IMR-90 (cell line): ENCODE results near the gene PAX2. TPM values are rescaled to one million over a fixed set of nuclear protein-coding genes. Genes with fewer than 3 reads are reported as not detected.

Experiments
- ATAC-seq: fragments of 200-7000 bp; cut with Tn5 transposase; 2 replicates; pipeline ENCODE4 v1.9.1; 2020; ENCODE audit warnings: low read depth, mild to moderate bottlenecking, moderate library complexity
- BruUV-seq: library from RNA; stranded (reverse); fragments of 400-500 nt; replicated peaks from 2 replicates; lab custom pipeline; 2021; lab: Mats Ljungman, UMichigan
- CTCF ChIA-PET: fragments of 300-600 bp; formaldehyde crosslinking; extraction: SDS; loops from one replicate; lab custom pipeline; 2021; ENCODE audit warnings: antibody characterized with exemption; lab: Yijun Ruan, JAX
- POLR2A ChIA-PET: fragments of 300-600 bp; sonication (Branson Sonifier 250); formaldehyde crosslinking; loops from one replicate; lab custom pipeline; 2022; ENCODE audit warnings: antibody characterized with exemption; ENCODE audit not compliant: unreplicated experiment; lab: Charles Lee
- DNase-seq: peaks from one replicate; pipeline ENCODE4 v3.0.0; 2013
- H2AFZ ChIP-seq: replicated peaks from 2 replicates; pipeline ENCODE3; 2013; ENCODE audit warnings: low read length, mild to moderate bottlenecking; ENCODE audit not compliant: poor library complexity
- H2AK5ac ChIP-seq: 2 replicates; pipeline ENCODE4 v1.6.1; 2013; ENCODE audit warnings: low read depth, low read length, inconsistent platforms
- H2AK9ac ChIP-seq: replicated peaks from 2 replicates; pipeline ENCODE3; 2013; ENCODE audit warnings: mild to moderate bottlenecking, low read depth, low read length, moderate library complexity; ENCODE audit not compliant: poor library complexity
- H2BK120ac ChIP-seq: 2 replicates; pipeline ENCODE4 v1.6.1; 2013; ENCODE audit warnings: low read depth, low read length, inconsistent platforms
- H2BK15ac ChIP-seq: 3 replicates; pipeline ENCODE4 v1.6.1; 2013; ENCODE audit warnings: low read depth, low read length, inconsistent platforms
- H2BK20ac ChIP-seq: 2 replicates; pipeline ENCODE4 v1.6.1; 2013; ENCODE audit warnings: low read depth, mild to moderate bottlenecking, inconsistent platforms, low read length, moderate library complexity
- H2BK5ac ChIP-seq: 2 replicates; pipeline ENCODE4 v1.6.1; 2013; ENCODE audit warnings: mild to moderate bottlenecking, low read depth, low read length, inconsistent platforms; ENCODE audit not compliant: poor library complexity, severe bottlenecking
- H3K14ac ChIP-seq: replicated peaks from 2 replicates; pipeline ENCODE4 v1.6.1; 2013; ENCODE audit warnings: low read depth, low read length, inconsistent platforms
- H3K18ac ChIP-seq: 2 replicates; pipeline ENCODE4 v1.6.1; 2013; ENCODE audit warnings: low read depth, low read length, control low read depth
- H3K23ac ChIP-seq: 2 replicates; pipeline ENCODE4 v1.6.1; 2013; ENCODE audit warnings: low read depth, low read length, inconsistent platforms
- H3K27ac ChIP-seq: 2 replicates; pipeline ENCODE4 v1.5.1; 2013; ENCODE audit warnings: mild to moderate bottlenecking, control low read depth, low read length; ENCODE audit not compliant: insufficient read depth
- H3K27me3 ChIP-seq: 2 replicates; pipeline ENCODE4 v1.6.1; 2013; ENCODE audit warnings: low read length; ENCODE audit not compliant: control insufficient read depth, insufficient read depth
- H3K36me3 ChIP-seq: 2 replicates; pipeline ENCODE4 v1.6.1; 2013; ENCODE audit warnings: low read length, mixed read lengths; ENCODE audit not compliant: control insufficient read depth, insufficient read depth
- H3K4ac ChIP-seq: 2 replicates; pipeline ENCODE4 v1.6.1; 2013; ENCODE audit warnings: low read depth, low read length, inconsistent platforms
- H3K4me1 ChIP-seq: 2 replicates; pipeline ENCODE4 v1.6.1; 2013; ENCODE audit warnings: low read length, mixed read lengths; ENCODE audit not compliant: control insufficient read depth, insufficient read depth
- H3K4me2 ChIP-seq: 2 replicates; pipeline ENCODE4 v1.6.1; 2013; ENCODE audit warnings: low read depth, mild to moderate bottlenecking, control low read depth, low read length, moderate library complexity
- H3K4me3 ChIP-seq: 2 replicates; pipeline ENCODE4 v1.5.1; 2013; ENCODE audit warnings: low read depth, mild to moderate bottlenecking, control low read depth, low read length, moderate library complexity; ENCODE audit not compliant: insufficient read depth
- H3K56ac ChIP-seq: 2 replicates; pipeline ENCODE4 v1.6.1; 2013; ENCODE audit warnings: low read length, inconsistent platforms; ENCODE audit not compliant: insufficient read depth; ENCODE audit errors: extremely low read depth
- H3K79me1 ChIP-seq, 2 experiments: 2 replicates each; pipeline ENCODE4 v1.6.1; 2013; ENCODE audit warnings: low read length in 2 of 2, inconsistent platforms in 1 of 2, low read depth in 1 of 2
- H3K9ac ChIP-seq: 2 replicates; pipeline ENCODE4 v1.6.1; 2013; ENCODE audit warnings: low read depth, low read length, control low read depth
- H3K9me1 ChIP-seq: 2 replicates; pipeline ENCODE4 v1.6.1; 2013; ENCODE audit warnings: low read length, inconsistent platforms; ENCODE audit not compliant: insufficient read depth
- H3K9me3 ChIP-seq: 2 replicates; pipeline ENCODE4 v1.6.1; 2013; ENCODE audit warnings: low read length; ENCODE audit not compliant: control insufficient read depth, insufficient read depth
- H4K20me1 ChIP-seq: 2 replicates; pipeline ENCODE4 v1.6.1; 2013; ENCODE audit warnings: low read length, inconsistent platforms; ENCODE audit not compliant: insufficient read depth
- H4K5ac ChIP-seq: 2 replicates; pipeline ENCODE4 v1.6.1; 2013; ENCODE audit warnings: mild to moderate bottlenecking, low read depth, low read length, control low read depth
- H4K8ac ChIP-seq, 2 experiments: 2 replicates each; pipeline ENCODE4 v1.6.1; 2013; ENCODE audit warnings: low read depth in 2 of 2, low read length in 2 of 2, control low read depth in 1 of 2, inconsistent platforms in 1 of 2
- H4K91ac ChIP-seq: 2 replicates; pipeline ENCODE4 v1.6.1; 2013; ENCODE audit warnings: low read depth, low read length, inconsistent platforms; ENCODE audit not compliant: insufficient read depth
- BHLHE40 ChIP-seq: fragments of 150-350 bp; IDR thresholded peaks from 2 replicates; pipeline ENCODE4 v1.6.1; 2016; ENCODE audit warnings: mild to moderate bottlenecking, low read depth, low read length
- CEBPB ChIP-seq: IDR thresholded peaks from 2 replicates; pipeline ENCODE4 v1.6.1; 2012; ENCODE audit warnings: low read depth, low read length, improper control_type of control experiment
- CHD1 ChIP-seq: IDR thresholded peaks from 2 replicates; pipeline ENCODE4 v1.6.1; 2012; ENCODE audit warnings: low read depth, low read length, improper control_type of control experiment
- FOS ChIP-seq: fragments of 150-350 bp; IDR thresholded peaks from 2 replicates; pipeline ENCODE4 v1.6.1; 2016; ENCODE audit warnings: low read depth, low read length
- MAFK ChIP-seq: IDR thresholded peaks from 2 replicates; pipeline ENCODE4 v1.6.1; 2012; ENCODE audit warnings: low read depth, low read length, improper control_type of control experiment
- MAZ ChIP-seq: IDR thresholded peaks from 2 replicates; pipeline ENCODE4 v1.6.1; 2012; ENCODE audit warnings: low read depth, mild to moderate bottlenecking, low read length, improper control_type of control experiment, moderate library complexity, borderline replicate concordance
- MXI1 ChIP-seq: IDR thresholded peaks from 2 replicates; pipeline ENCODE4 v1.6.1; 2012; ENCODE audit warnings: low read depth, mild to moderate bottlenecking, low read length, moderate library complexity, borderline replicate concordance
- NFE2L2 ChIP-seq: fragments of 150-350 bp; IDR thresholded peaks from 2 replicates; pipeline ENCODE4 v1.6.1; 2016; ENCODE audit warnings: low read depth, mild to moderate bottlenecking, low read length
- POLR2A ChIP-seq: IDR thresholded peaks from 2 replicates; pipeline ENCODE4 v1.6.1; 2012; ENCODE audit warnings: mild to moderate bottlenecking, low read depth, low read length
- RAD21 ChIP-seq: IDR thresholded peaks from 2 replicates; pipeline ENCODE4 v1.6.1; 2012; ENCODE audit warnings: low read length, improper control_type of control experiment
- RCOR1 ChIP-seq: IDR thresholded peaks from 2 replicates; pipeline ENCODE4 v1.6.1; 2012; ENCODE audit warnings: mild to moderate bottlenecking, low read length, improper control_type of control experiment; ENCODE audit not compliant: insufficient replicate concordance
- RFX5 ChIP-seq: IDR thresholded peaks from 2 replicates; pipeline ENCODE4 v1.8.0; 2012; ENCODE audit warnings: low read depth, mild to moderate bottlenecking, low read length, moderate library complexity
- SMC3 ChIP-seq: fragments of 150-350 bp; IDR thresholded peaks from 2 replicates; pipeline ENCODE4 v1.6.1; 2016; ENCODE audit warnings: low read depth, mild to moderate bottlenecking, antibody characterized with exemption, low read length, moderate library complexity
- WGBS, 2 experiments: methylation state at CpG; one replicate each; pipeline versions ENCODE4 v1.1.5 to v1.1.7; 2013; ENCODE audit warnings: missing lambda C conversion rate in 2 of 2; ENCODE audit not compliant: insufficient read length in 1 of 2; ENCODE audit errors: extremely low coverage in 2 of 2; 5-methylcytosine and 5-hydroxymethylcytosine counted together
- dilution Hi-C: fragments of 300-500 bp; cut with HindIII; formaldehyde crosslinking; loops from one replicate; pipeline ENCODE4 v1.14.3; 2018; ENCODE audit warnings: low sequenced_read_pairs; ENCODE audit not compliant: unreplicated experiment
- in situ Hi-C: fragments of 300-500 bp; cut with MboI; formaldehyde crosslinking; loops from 3 replicates; pipeline ENCODE4 v1.14.3; 2019; ENCODE audit warnings: low sequenced_read_pairs, inconsistent platforms, mixed read lengths
- intact Hi-C: fragments of 100-400 bp; cut with micrococcal nuclease; formaldehyde crosslinking; loops from 2 replicates; pipeline ENCODE4 v1.10.0; 2022
- polyA plus RNA-seq, 3 experiments: library from polyadenylated mRNA; depleted of rRNA; stranded (reverse); fragments of >200 nt; gene quantifications; 2 replicates each; pipeline ENCODE4 v1.2.3, GENCODE V29; 2012; ENCODE audit warnings: low replicate concordance in 1 of 3
- total RNA-seq: library from RNA; depleted of rRNA; stranded (reverse); fragments of >200 nt; gene quantifications from 2 replicates; pipeline ENCODE4 v1.2.3, GENCODE V29; 2012
- TF ChIP-seq, protein P1 (sequence below): fragments of 150-350 bp; IDR thresholded peaks from 2 replicates; pipeline ENCODE4 v1.6.1; 2016; ENCODE audit warnings: low read depth, mild to moderate bottlenecking, low read length, moderate library complexity, borderline replicate concordance
- TF ChIP-seq, protein P2 (sequence below): fragments of 150-350 bp; IDR thresholded peaks from 2 replicates; pipeline ENCODE4 v1.6.1; 2017; ENCODE audit warnings: mild to moderate bottlenecking, antibody characterized with exemption, low read length, low read depth
- TF ChIP-seq, protein P3 (sequence below): conservative IDR thresholded peaks from 2 replicates; pipeline ENCODE4 v1.5.1; 2012; ENCODE audit warnings: mild to moderate bottlenecking, low read depth, low read length, improper control_type of control experiment

PAX2 gene
- total and polyA plus RNA-seq, 2 of the 4 experiments (the other 2 are of a cell fraction): not detected

DNA sequence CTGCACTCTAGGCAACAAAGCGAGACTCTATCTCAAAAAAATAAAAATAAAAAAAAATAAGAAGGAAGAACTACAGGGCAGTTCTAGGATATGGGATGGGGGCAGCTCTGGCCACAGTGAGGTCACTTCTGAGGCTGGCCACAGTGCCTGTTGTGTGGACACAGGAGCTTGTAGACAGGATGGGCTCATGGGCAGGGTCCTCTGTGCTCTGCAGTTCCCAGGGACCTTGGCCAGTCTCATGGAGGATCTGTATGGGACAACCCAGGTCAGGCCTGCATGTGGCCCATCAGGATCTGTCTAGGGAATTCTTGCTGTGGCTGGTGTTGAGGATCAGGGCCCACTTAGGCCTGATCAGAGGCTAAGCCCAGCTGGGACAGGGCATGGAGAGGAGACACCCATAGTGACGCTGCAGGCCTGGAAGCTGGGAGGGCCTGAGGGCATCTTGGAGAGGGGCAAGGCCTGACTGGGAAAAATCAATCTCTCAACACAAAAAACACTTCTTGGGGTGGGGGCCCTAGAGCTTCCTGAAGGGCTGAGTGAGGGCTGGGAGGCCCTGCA, 19.4 kb upstream of the PAX2 start:
- dilution Hi-C loops (no loop called here), intact Hi-C loops (no loop called here), in situ Hi-C loops (no loop called here)
- no peak overlapping the region for H3K4me3 ChIP-seq
- no peaks in the 10 kb centered on the region for H3K79me1 ChIP-seq
- no peak overlapping the region for H2BK120ac ChIP-seq
- H2BK5ac ChIP-seq: no peak overlapping the region
- ChIA-PET CTCF (no interaction called here), POLR2A (no interaction called here)
- no peak overlapping the region for H3K4ac ChIP-seq
- no CpG with 5 or more reads among the region's 2 CpGs for WGBS, 2 experiments
- no peak overlapping the region for H3K56ac ChIP-seq
- no peak overlapping the region for H3K23ac ChIP-seq
- H3K27me3 ChIP-seq: peaks cover 73% of the 10 kb centered on the region
- BruUV-seq: no TSS peak
- no peak overlapping the region for H3K18ac ChIP-seq
- H3K9ac ChIP-seq: no peak overlapping the region
- no peak overlapping the region for H4K91ac ChIP-seq
- H2AK9ac ChIP-seq: no peak overlapping the region
- no peaks in the 10 kb centered on the region for H3K9me3 ChIP-seq
- no peak for DNase-seq
- no peak overlapping the region for H3K27ac ChIP-seq
- no peaks in the 10 kb centered on the region for H3K36me3 ChIP-seq
- H4K20me1 ChIP-seq: no peaks in the 10 kb centered on the region
- no peak overlapping the region for H4K8ac ChIP-seq
- TF ChIP-seq CEBPB (no peak), RCOR1 (no peak), NFE2L2 (no peak), MAZ (no peak), BHLHE40 (no peak), SMC3 (no peak), MAFK (no peak), RAD21 (no peak), RFX5 (no peak), POLR2A (no peak), FOS (no peak), CHD1 (no peak), MXI1 (no peak)
- TF ChIP-seq, protein P1, sequence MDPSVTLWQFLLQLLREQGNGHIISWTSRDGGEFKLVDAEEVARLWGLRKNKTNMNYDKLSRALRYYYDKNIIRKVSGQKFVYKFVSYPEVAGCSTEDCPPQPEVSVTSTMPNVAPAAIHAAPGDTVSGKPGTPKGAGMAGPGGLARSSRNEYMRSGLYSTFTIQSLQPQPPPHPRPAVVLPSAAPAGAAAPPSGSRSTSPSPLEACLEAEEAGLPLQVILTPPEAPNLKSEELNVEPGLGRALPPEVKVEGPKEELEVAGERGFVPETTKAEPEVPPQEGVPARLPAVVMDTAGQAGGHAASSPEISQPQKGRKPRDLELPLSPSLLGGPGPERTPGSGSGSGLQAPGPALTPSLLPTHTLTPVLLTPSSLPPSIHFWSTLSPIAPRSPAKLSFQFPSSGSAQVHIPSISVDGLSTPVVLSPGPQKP: no peak
- TF ChIP-seq, protein P2, sequence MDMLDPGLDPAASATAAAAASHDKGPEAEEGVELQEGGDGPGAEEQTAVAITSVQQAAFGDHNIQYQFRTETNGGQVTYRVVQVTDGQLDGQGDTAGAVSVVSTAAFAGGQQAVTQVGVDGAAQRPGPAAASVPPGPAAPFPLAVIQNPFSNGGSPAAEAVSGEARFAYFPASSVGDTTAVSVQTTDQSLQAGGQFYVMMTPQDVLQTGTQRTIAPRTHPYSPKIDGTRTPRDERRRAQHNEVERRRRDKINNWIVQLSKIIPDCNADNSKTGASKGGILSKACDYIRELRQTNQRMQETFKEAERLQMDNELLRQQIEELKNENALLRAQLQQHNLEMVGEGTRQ: no peak
- TF ChIP-seq, protein P3, sequence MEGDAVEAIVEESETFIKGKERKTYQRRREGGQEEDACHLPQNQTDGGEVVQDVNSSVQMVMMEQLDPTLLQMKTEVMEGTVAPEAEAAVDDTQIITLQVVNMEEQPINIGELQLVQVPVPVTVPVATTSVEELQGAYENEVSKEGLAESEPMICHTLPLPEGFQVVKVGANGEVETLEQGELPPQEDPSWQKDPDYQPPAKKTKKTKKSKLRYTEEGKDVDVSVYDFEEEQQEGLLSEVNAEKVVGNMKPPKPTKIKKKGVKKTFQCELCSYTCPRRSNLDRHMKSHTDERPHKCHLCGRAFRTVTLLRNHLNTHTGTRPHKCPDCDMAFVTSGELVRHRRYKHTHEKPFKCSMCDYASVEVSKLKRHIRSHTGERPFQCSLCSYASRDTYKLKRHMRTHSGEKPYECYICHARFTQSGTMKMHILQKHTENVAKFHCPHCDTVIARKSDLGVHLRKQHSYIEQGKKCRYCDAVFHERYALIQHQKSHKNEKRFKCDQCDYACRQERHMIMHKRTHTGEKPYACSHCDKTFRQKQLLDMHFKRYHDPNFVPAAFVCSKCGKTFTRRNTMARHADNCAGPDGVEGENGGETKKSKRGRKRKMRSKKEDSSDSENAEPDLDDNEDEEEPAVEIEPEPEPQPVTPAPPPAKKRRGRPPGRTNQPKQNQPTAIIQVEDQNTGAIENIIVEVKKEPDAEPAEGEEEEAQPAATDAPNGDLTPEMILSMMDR: no peak
- no peaks in the 10 kb centered on the region for H3K9me1 ChIP-seq
- H3K14ac ChIP-seq: no peak overlapping the region
- H2AK5ac ChIP-seq: no peak overlapping the region
- H3K4me1 ChIP-seq: no peaks in the 10 kb centered on the region; the same call in 1 of the 2 replicates
- no peak overlapping the region for H2BK15ac ChIP-seq
- no peak overlapping the region for H2AFZ ChIP-seq
- ATAC-seq: no peak
- no peak overlapping the region for H2BK20ac ChIP-seq
- no peak overlapping the region for H3K4me2 ChIP-seq
- no peak overlapping the region for H4K5ac ChIP-seq
